Activated naive CD4-positive, alpha-beta T cell treated with anti-CD3 and anti-CD28 coated beads, Interleukin-2, amount 50 U/mL, for 16 hours (primary cell): ENCODE data around the gene PIWIL4.

ENCODE experiments used
- DNase-seq: peaks from one replicate; pipeline ENCODE4 v3.0.0-alpha.2; 2020

The PIWIL4 gene

GRCh38 chr11:94666792-94667721, 99.9 kb downstream of the PIWIL4 start:
- DNase-seq, result no peak

- DNase-seq, result no peak
Observed at GRCh38 chr11:94668212-94668793, 101.1 kb downstream of the PIWIL4 start.

- no peak for DNase-seq
Observed at GRCh38 chr11:94669023-94669422, 101.9 kb downstream of the PIWIL4 start.
